GM19455 (cell line): ENCODE data around the gene CDC25C.

ENCODE experiments used
- ATAC-seq: cut with Tn5 transposase; IDR thresholded peaks from one replicate; pipeline ENCODE4 v1.9.1; 2021; ENCODE audit not compliant: unreplicated experiment

Gene CDC25C

DNA sequence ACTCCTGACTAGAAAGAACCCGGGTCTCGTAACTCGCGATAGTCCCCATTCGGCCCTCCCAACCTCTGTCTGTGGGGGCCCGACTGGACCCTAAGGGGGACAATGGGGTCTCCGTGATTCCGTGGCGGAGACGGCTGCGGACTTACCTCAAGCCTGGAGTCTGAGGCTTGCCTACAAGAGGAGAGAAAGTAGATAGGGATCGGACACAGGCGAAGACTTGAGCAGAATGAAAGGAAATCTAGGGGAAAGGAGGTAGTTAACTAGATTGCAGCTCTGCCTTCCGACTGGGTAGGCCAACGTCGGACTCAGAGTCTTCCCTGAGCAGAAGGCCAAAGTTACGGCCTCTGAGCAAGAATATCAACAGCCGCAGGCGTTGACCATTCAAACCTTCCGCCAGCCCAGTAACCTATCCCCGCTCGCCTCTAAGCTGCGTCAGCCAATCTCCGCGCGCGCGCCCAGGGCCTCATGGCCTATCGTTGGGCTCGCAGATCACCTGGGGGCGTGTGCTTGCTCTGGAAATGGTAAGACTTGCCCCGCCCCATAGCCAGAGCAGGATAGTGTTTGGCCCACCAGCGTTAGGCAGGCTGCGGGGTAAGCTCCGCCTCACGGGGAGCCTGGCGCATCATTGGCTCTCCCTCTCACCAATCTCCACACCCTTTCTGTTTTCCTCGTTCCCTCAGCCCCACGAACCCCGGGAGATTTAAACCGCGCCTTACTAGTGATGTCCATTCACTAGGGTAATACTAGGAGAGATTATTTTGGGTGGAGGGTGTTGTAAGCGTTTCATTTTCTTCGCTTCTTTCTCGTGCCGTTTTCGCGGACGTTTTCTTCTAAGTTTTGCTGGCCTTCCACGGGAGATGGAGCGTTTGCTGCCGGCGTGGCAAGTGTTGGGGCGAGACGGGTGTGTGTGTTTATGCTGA, at the start of gene CDC25C:
Gene CDC25C (minus strand): TSS at position 356 of the 920 bp plus-strand sequence. CDS start 624 bp downstream, outside the sequence.
- ATAC-seq: peak; percentile 99

DNA sequence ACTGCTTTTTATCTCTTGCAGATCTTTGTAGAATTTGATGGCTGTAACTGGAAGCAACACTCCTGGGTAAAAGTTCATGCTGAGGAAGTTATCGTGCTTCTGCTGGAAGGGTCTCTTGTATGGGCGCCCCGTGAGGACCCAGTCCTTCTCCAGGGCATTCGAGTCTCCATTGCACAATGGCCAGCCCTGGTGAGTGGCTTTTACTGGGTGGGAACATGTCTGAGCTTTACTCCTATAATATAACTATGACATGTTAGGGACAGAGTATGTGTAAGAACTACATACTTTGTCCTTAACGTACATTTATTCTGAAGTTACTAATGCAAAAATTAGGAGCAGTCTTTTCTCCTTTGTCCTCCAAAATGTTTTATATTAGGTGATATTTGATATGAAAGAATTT, 41.0 kb upstream of the CDC25C start:
- no peak for ATAC-seq

DNA sequence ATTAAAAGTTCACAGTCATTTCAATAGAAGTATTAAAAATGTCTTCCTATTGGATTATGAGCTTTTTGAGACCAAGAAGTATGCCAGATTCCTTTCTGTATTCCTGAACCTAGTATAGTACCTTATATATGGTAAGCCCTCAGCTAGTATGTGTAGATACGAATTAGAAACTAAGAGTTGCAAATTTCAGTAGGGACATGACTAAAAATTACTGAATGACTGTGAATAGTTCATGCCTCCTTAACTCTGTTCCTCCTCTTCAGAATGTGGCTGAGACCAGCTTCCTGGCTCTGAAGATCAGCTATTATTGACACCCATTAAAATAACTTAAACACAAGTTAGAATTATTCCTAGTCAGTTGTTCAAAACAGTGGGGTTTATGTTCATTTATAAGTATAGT, 40.6 kb upstream of the CDC25C start:
- ATAC-seq: peak; percentile 73

DNA sequence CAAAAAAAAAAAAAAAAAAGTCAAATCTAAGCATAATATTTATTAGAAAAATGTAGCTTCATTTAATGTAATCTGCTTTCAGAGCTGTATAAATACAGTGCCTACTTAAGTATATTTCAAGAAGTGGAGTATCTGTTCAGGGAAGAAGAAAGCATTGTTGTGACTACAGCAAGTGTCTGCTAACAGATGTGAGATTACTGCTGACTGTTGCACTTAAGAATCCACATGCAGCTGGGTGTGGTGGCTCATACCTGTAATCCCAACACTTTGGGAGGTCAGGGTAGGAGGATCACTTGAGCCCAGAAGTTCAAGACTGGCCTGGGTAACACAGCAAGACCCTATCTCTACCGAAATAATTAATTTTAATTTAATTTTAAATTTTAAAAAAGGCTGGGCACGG, 39.9 kb upstream of the CDC25C start:
- ATAC-seq: no peak

DNA sequence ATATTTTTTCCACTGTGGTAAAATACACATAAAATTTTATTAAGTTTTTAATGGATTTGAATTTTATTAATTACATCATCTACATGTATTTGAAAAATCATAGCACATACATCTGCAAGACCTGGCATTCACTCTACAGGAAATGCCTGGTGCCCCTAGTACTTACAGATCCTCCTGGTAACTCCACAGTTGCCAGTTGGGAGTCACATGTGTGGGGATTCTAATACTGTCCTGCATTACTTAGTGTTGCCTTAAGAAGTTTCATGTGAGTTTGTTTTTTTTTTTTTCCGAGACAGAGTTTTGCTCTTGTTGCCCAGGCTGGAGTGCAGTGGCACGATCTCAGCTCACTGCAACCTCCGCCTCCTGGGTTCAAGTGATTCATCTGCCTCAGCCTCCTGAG, 38.9 kb upstream of the CDC25C start:
- no peak for ATAC-seq

DNA sequence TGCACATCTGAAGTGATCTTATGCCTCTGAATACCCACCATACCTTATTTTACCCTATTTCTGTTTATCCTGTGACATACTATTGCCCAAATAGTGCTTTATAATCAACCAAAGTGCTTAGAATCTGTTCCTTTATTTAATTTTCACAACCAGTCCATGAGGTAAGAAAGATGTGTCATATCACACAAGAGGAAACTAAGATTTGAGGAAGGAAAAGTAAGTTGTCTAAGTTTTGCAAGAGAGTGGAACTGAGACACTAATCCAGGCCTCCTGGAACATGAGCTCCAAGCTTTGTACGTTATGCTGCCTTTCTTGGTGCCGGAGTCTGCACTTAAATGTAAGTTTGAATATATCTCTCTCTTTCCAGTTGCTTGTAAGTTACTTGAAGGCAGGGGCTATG, 38.1 kb upstream of the CDC25C start:
- ATAC-seq: no peak

DNA sequence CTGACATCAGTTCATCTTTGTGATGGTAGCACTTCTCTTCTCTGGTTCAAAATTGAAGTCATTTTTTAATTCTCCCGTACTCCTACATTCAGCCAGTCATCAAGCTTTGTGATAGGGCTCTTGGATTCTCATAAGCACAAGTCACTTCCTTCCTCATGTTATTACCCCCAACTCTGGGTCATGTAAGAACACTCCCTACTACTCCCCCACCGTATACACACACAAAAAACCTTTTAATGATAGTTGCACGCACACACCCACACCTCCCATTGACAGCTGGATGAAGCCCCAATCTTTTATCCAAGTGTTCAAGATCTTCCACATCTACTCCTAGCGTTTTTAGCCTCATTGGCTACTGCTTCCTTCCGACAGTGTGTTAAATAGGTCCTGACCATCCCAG, 37.7 kb upstream of the CDC25C start:
- no peak for ATAC-seq

DNA sequence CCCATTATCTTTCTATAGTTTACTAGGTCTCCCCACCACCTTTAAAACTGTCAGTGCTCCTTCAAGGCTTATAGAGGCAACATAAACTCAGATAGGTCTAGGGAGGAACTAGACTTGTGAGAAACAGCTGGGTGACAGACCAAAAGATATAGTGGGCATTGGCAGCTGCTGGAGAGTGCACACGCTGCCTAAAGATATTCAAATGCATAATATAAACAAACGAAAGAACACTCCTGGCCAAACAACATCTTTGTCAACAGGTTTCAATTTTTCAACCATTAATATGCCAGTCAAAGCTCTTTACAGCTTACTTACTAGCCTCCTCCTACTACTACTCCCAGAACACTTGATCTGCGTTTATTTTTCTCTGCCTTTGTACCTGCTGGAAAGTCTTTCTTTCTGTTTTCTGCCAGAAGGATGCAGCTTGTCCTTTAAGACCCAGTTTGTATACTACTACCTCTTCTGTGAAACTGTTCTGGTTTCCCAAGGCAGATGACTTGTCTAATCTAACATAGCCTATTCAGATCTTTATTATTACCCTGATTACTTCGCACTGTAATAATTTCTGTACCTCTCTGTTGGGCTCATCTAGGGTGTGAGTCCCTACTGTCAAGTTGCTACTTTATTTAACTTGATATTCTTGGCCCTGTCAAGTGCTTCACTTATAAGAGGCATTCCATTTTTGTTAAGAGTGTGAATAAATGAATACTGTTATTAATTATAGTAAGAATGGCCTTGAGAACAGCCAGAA, 35.2 kb upstream of the CDC25C start:
- no peak for ATAC-seq

DNA sequence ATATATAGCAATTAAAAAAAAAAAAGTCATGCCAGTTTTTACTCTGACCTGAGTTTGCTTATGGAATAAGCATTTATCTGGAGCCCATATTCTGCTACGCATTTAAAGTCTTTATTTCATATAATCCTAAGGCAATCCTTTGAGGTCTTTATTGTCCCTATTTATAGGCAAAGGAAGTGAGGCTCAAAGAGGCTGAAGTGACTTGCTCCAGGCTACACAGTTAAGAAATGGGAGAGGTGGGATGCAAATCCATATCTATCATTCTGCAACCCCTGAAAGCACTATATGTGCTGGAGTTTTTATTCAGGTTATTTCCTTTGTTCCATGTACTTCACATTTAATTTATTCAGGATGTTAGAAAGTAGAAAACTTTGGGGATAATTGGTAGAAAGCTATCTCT, 33.0 kb upstream of the CDC25C start:
- no peak for ATAC-seq

DNA sequence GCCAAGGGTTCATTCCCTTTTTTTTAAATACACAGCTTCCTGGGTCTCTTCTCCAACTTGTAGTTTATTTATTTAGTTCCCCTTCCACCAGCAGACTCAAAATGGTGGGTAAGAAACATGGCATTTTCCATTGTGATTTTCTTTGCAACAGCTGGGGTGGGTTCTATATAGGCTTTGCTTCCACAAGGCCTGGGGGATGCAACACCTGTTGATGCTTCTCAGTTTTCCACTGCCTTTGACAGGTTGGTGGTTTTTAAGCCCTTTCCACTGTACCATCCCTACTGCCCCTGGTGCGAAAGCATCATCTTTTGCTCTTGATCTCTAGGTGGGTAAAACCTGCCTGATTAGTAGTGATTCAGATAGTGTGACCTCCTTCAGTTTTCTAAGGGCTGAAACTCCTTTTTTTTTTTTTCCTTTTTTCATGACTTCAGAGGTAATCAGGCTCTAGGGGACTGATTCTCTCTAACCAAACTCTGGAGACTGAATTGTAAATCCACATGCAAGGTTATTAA, 29.4 kb upstream of the CDC25C start:
- no peak for ATAC-seq

DNA sequence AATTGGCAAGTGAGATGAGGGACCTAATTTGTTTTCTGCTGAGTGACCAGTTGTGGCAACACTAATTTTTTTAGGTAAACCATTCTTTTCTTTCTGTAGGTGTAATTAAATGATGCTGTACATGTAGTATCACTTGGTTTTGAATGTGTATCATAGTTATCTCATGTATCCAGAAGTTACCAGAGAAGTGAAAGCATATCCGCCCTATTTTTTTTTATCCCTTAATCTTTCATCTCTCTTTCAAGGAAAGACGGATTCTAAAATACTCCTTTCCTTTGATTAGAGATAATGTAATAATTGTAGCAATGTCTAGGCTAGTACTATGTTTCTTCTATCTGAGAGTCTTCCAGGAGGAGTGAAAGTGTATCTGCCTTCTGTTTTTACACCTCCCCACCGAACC, 28.0 kb upstream of the CDC25C start:
- no peak for ATAC-seq

DNA sequence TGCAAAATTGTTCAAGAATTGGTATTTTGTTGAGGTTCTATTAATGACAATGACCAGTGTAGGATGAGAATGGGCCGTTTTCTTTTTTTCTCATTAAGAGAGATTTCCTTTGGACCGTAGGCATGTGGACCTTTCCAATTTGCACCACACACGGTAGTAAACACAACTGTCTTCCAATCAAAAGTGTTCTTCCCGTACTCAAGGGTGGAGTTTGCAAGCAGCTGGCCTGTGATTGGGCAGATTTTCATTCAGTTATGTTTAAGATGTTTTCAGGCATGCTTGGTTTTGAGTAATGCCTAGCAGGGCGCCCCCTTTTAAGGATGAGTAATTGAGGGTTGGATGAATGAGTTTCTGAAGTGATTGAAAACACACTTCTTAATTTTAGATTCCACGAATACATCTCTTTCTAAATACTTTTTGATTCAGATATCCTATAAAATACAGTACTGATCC, 23.3 kb upstream of the CDC25C start:
- peak; percentile 36 for ATAC-seq

DNA sequence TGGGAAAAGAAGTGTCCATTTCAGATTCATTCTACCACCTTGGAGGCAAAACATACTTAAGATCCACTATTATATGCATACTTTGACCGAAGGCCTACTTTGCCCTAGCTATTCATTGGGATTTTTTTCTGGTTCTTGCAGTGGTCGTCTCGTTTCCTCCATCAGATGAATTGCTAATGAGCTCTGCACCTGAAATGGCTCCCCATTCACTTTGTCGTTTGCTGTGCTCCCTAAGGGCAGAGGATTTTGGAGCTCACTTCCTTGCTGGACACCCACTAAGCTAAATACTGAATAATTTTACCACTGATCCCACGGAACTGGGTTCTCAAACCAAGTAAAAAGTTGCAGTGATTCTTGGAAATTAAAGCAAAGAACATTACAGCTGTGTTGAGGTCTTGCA, 22.8 kb upstream of the CDC25C start:
- ATAC-seq: no peak

DNA sequence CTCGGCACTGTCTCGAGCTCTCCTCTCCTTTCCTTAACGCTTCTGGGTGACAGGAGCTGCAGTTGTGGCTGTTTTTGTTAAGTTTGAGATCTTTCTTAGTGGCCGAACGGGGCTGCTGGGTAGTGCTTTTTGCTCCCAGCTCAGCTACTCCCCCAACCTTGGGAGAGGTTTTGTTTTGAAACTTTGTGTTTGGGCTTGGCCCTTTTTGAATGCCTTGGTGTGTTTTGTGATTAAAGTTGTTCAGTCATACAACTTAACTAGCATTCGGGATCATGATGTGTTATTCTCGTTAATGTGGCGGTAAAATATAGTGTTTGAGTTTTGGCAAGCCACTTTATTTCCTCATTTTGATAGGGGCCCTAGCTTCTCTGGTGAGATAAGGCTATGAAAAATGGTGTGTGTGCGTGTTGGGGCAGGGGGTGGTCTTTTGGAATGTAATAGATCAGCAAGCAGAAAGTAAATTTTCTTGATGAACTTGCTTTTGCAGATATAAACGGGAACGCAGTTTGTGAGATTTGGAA, 22.0 kb upstream of the CDC25C start:
- no peak for ATAC-seq

DNA sequence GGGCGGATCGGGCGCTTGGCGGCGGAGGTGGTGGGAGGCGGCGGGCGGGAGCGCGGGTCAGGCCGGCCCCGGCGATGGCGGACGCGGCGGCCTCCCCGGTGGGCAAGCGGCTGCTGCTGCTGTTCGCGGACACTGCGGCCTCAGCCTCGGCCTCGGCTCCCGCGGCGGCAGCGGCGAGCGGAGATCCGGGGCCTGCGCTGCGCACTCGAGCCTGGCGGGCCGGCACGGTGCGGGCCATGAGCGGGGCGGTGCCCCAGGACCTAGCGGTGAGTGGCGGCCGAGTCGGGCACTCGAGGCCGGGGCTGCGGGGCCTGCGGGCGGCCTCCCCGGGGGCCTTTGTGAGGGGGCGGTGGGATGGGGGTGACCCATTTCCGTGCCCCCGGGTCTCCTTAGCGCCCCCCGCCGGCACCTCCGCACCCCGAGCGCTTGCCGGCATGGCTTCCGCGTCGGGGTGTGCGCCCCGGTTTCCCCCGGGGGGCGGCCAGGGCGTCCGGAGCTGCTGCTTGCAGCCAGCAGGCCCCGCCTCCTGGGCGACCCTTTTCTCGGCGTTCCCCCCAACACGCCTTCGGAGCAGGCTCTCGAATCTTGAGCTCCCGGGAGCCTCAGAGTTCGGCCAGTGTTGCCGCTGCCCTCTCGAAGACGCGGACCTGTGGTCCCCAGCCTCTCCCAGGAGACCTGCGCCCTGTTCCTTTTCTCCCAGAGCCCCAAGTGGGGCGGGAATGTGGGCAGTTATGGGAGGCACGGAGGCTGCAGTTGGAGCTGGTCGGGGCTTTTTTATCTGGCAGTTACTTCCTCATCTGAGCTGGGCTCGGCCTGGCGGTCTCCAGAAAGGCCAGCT, 21.3 kb upstream of the CDC25C start:
- peak; percentile 44 for ATAC-seq

DNA sequence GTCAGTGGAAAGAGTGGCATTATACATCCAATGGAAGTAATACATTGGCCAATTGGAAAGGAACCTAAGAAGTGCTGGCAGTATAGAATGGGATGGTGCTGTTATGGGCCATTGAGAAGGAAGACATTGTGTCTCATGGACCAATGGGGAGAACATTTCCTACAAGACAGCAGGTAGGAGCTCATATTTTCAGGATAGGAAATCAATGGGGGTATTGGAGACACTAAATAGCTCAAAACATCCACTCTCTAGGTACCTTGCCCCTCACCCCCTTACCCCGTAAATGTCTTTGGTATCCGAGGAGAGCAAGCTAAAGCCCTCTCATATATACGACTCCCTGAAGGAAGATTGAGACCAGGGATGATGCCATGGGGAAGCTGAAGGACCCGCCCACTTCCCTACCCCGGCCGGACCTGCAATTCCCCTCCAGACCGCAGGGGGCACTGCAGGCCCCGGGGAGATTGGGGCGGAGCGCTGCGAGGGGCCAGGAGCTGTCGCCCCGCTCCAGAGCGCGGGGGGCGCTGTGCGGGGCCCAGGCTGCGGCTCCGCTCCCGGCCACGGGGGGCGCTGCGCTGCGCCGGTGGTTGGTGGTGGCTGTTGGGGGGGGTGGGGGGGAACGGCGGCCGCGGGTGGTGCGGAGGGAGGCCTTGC, 20.6 kb upstream of the CDC25C start, which contains the start of gene KDM3B:
Gene KDM3B (plus strand): TSS at position 615 of the 651 bp plus-strand sequence. CDS start 111 bp downstream, outside the sequence.
- ATAC-seq: peak; percentile 64

DNA sequence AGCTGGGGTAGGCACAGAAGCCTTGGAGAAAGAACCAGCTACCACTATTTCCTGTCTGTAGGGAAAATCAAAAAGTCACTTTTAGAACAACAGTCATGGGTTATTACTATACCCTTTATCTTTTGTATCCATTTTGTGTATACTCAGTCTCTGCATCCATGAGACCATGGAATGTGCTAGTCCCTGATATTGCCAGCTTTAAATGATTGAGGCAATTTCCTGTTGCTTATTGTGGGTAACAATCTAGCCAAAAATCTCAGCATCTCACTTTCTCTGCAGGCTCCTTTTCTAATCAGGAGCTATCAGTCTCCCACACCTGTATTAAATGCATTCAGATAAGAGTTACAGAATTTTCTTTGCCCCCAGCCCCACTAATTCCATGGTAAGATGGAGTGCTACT, 19.9 kb upstream of the CDC25C start:
- no peak for ATAC-seq

DNA sequence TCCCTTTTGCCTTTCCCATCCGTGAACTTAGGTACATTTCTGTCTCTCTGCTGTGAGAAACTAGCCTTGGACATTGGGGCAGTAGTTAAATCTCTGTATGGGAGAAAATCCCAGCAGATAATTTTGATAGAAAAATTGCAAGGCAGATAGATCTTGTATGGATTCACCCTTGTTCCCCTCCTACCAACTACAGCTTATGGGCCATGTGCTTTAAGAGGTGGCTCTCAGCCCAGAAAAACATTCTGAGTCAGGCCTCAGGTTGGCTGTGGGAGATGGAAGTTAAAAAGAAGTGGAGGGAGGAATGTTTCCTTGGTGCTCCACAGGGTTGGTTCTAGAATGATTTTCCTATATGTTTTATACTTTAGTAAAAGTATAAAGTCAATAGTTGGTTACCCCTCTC, 19.5 kb upstream of the CDC25C start:
- no peak for ATAC-seq

DNA sequence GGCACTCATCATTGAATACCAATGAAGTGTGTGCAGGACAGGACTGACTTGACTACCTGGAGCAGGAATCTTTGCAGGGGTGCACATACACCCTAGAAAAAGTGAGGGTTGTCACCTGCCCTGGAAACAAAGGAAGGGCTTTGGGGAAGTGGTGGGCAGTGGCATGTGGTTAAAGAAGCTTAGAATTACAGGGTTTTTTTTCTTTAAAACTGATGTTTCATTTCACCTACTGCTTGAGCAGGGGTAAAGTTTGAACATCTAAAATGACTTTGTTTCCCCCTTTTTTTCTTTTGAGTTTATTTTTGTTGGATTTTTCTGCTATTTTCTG, 18.9 kb upstream of the CDC25C start:
- no peak for ATAC-seq

DNA sequence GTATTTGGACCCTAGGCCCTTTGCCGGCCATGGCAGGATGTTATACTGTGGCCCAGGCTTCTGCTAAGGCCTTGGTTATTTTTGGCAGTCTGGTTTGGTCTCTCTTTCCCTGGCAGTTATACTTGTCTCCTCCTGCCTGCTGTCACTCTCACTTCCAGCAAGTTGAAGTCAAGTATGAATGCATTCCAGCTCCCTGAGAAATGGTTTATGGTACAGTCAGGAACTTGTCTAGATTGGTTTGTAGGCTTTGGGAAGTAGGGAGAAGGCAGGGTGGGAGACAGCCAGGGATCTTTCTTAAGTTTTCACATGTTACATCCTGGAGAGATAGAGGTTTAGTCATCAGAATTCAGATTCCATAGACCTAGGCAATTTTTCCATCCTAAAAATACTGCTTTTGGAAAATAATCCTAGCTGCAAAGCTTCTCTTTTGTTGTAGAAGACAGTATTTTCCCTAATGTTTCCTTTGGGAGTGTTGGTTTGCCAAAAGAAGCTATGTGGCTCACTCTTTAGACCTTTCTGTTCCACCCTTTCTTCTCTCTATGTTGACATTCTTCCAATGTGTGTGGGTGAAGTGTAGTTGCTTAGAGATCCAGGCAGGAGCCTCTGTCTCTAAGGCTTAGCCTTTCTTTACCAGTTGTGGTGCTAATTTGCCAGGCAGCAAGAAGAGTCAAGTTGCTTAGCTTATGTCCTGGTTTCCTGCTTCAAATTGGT, 18.4 kb upstream of the CDC25C start:
- no peak for ATAC-seq
